Tibial nerve (tissue), 4 donors: ENCODE data around the gene DGLUCY. TPM values are rescaled to one million over a fixed set of nuclear protein-coding genes. Genes with fewer than 3 reads are reported as not detected.

Experiments used
- DNase-seq, 2 donors: peaks; one replicate each; pipeline ENCODE4 v3.0.0-alpha.2; 2019; ENCODE audit warnings: low spot score in 2 of 2
- H3K27ac ChIP-seq, 4 donors: fragments of 200-600 bp; sonication (generic) in 3 of 4; one replicate each; pipeline ENCODE4 v1.5.1; 2017 to 2019; ENCODE audit warnings: mild to moderate bottlenecking in 1 of 4
- H3K27me3 ChIP-seq, 2 donors: fragments of 200-600 bp; sonication (generic) in 1 of 2; one replicate each; pipeline versions ENCODE4 v1.5.1 to v1.6.0; 2017 to 2019
- H3K36me3 ChIP-seq, 3 donors: fragments of 200-600 bp; sonication (generic); one replicate each; pipeline ENCODE4 v1.5.1; 2018 to 2019
- H3K4me1 ChIP-seq, 4 donors: fragments of 200-600 bp; sonication (generic) in 3 of 4; one replicate each; pipeline ENCODE4 v1.5.1; 2017 to 2019
- H3K4me3 ChIP-seq, 4 donors: fragments of 200-600 bp; sonication (generic) in 3 of 4; one replicate each; pipeline ENCODE4 v1.5.1; 2017 to 2019; ENCODE audit warnings: mild to moderate bottlenecking in 1 of 4, moderate library complexity in 1 of 4
- H3K9me3 ChIP-seq, 4 donors: fragments of 200-600 bp; sonication (generic) in 3 of 4; one replicate each; pipeline ENCODE4 v1.5.1; 2017 to 2019
- CTCF ChIP-seq, 5 experiments: fragments of 200-600 bp in 3 of 5; fragments of 450-650 bp in 2 of 5; sonication (generic) in 3 of 5; IDR thresholded peaks; one replicate each; pipeline ENCODE4 v1.5.1; 2016 to 2019; ENCODE audit warnings: antibody characterized with exemption in 5 of 5, mild to moderate bottlenecking in 3 of 5, moderate library complexity in 2 of 5
- EP300 ChIP-seq, 2 donors: sonication (generic); formaldehyde crosslinking; IDR thresholded peaks; one replicate each; pipeline ENCODE4 v1.6.1; 2017; ENCODE audit warnings: antibody characterized with exemption in 2 of 2, mild to moderate bottlenecking in 1 of 2
- POLR2A ChIP-seq, 2 donors: fragments of 450-650 bp; IDR thresholded peaks; one replicate each; pipeline ENCODE4 v1.6.1; 2017; ENCODE audit warnings: antibody characterized with exemption in 2 of 2, mild to moderate bottlenecking in 2 of 2, moderate library complexity in 2 of 2
- WGBS, 2 donors: methylation state at CpG; one replicate each; pipeline ENCODE4 v1.1.5; 2018; 5-methylcytosine and 5-hydroxymethylcytosine counted together
- total RNA-seq, 4 donors: library from RNA; depleted of rRNA; stranded (reverse); fragments of >200 nt; gene quantifications; one replicate each; pipeline ENCODE4 v1.1.0, GENCODE V29; 2016

The DGLUCY gene
- total RNA-seq, 4 donors from 2014 or later = 41.6 to 55.5 (median 46.5) TPM

- H3K4me1 ChIP-seq = peaks cover 0 to 7% (median 0%) of the 10 kb centered on the region in 4 donors
- no peaks in the 10 kb centered on the region for H3K27me3 ChIP-seq
- no peak overlapping the region for H3K4me3 ChIP-seq
- H3K36me3 ChIP-seq = peaks cover 0 to 89% (median 16%) of the 10 kb centered on the region in 3 donors
- H3K27ac ChIP-seq = no peak overlapping the region
- 93 to 99% methylated on average over 13 of the region's 13 CpGs for WGBS, 2 donors
- H3K9me3 ChIP-seq = no peaks in the 10 kb centered on the region
- DNase-seq = no peak
- no peak for TF ChIP-seq EP300 (IDR thresholded peaks at IDR 0.05)
Measured at GRCh38 chr14:91216731-91217226, 102.9 kb downstream of the DGLUCY start.

- H3K27me3 ChIP-seq = no peaks in the 10 kb centered on the region
- H3K4me3 ChIP-seq = no peak overlapping the region
- TF ChIP-seq POLR2A (IDR thresholded peaks at IDR 0.05) = no peak
- TF ChIP-seq EP300 (IDR thresholded peaks at IDR 0.05) = no peak
- TF ChIP-seq CTCF (IDR thresholded peaks at IDR 0.05) = no peak
- DNase-seq = no peak
- H3K36me3 ChIP-seq = peaks cover 0 to 89% (median 16%) of the 10 kb centered on the region in 3 donors
- no peaks in the 10 kb centered on the region for H3K9me3 ChIP-seq
- WGBS, 2 donors = 68 to 84% methylated on average over 4 of the region's 4 CpGs
- no peak overlapping the region for H3K27ac ChIP-seq
- peaks cover 0 to 7% (median 0%) of the 10 kb centered on the region in 4 donors for H3K4me1 ChIP-seq
Measured at GRCh38 chr14:91218014-91218413, 104.1 kb downstream of the DGLUCY start.

- TF ChIP-seq POLR2A (IDR thresholded peaks at IDR 0.05) (no peak), EP300 (IDR thresholded peaks at IDR 0.05) (no peak), CTCF (IDR thresholded peaks at IDR 0.05) (no peak)
- DNase-seq = no peak
- peaks cover 0 to 7% (median 0%) of the 10 kb centered on the region in 4 donors for H3K4me1 ChIP-seq
- peaks cover 0 to 97% (median 16%) of the 10 kb centered on the region in 3 donors for H3K36me3 ChIP-seq
- H3K27ac ChIP-seq = peak overlapping the region in 1 of 4 donors; percentile 35
- 57 to 58% methylated on average over 12 to 13 of the region's 13 CpGs for WGBS, 2 donors
- no peaks in the 10 kb centered on the region for H3K9me3 ChIP-seq
- H3K4me3 ChIP-seq = no peak overlapping the region
- H3K27me3 ChIP-seq = no peaks in the 10 kb centered on the region
Measured at GRCh38 chr14:91219517-91220389, 105.9 kb downstream of the DGLUCY start.

- H3K4me3 ChIP-seq = no peak overlapping the region
- H3K27ac ChIP-seq = peak overlapping the region in 1 of 4 donors; percentile 35
- no peak for DNase-seq
- 88 to 94% methylated on average over 8 to 9 of the region's 9 CpGs for WGBS, 2 donors
- H3K4me1 ChIP-seq = peaks cover 0 to 7% (median 0%) of the 10 kb centered on the region in 4 donors
- TF ChIP-seq EP300 (IDR thresholded peaks at IDR 0.05) = peak in 1 of 2 donors; percentile 20
- no peak for TF ChIP-seq CTCF (IDR thresholded peaks at IDR 0.05)
- TF ChIP-seq POLR2A (IDR thresholded peaks at IDR 0.05) = no peak
- no peaks in the 10 kb centered on the region for H3K27me3 ChIP-seq
- peaks cover 0 to 97% (median 13%) of the 10 kb centered on the region in 3 donors for H3K36me3 ChIP-seq
- no peaks in the 10 kb centered on the region for H3K9me3 ChIP-seq
Measured at GRCh38 chr14:91220581-91221000, 106.7 kb downstream of the DGLUCY start.

GRCh38 chr14:91221270-91221669, 107.4 kb downstream of the DGLUCY start:
- TF ChIP-seq EP300 (IDR thresholded peaks at IDR 0.05) (no peak), POLR2A (IDR thresholded peaks at IDR 0.05) (no peak), CTCF (IDR thresholded peaks at IDR 0.05) (no peak)
- Histone ChIP-seq H3K36me3 (peaks cover 0 to 94% (median 7%) of the 10 kb centered on the region in 3 donors), H3K27me3 (no peaks in the 10 kb centered on the region), H3K4me3 (no peak overlapping the region), H3K27ac (no peak overlapping the region), H3K9me3 (no peaks in the 10 kb centered on the region), H3K4me1 (peaks cover 0 to 7% (median 0%) of the 10 kb centered on the region in 4 donors)
- WGBS, 2 donors = 98 to 100% methylated on average over 1 of the region's 1 CpG
- DNase-seq = no peak
